Upper lobe of left lung (tissue), 6 donors: ENCODE data around the gene SCNN1G. TPM values are rescaled to one million over a fixed set of nuclear protein-coding genes. Genes with fewer than 3 reads are reported as not detected.

Experiments
- ATAC-seq, 2 donors: fragments of 200-7000 bp; cut with Tn5 transposase; one replicate each; pipeline ENCODE4 v1.9.1; 2022; ENCODE audit warnings: mild to moderate bottlenecking in 2 of 2, moderate library complexity in 2 of 2; ENCODE audit not compliant: low FRiP score in 2 of 2
- DNase-seq, 2 donors: peaks; one replicate each; pipeline ENCODE4 v3.0.0-alpha.2; 2019 to 2020
- H3K27ac ChIP-seq, 4 donors: fragments of 200-600 bp; sonication (generic); one replicate each; pipeline ENCODE4 v1.5.1; 2016 to 2019
- H3K27me3 ChIP-seq, 4 donors: fragments of 200-600 bp; sonication (generic); one replicate each; pipeline ENCODE4 v1.5.1; 2017 to 2019
- H3K36me3 ChIP-seq, 4 donors: fragments of 200-600 bp; sonication (generic); one replicate each; pipeline ENCODE4 v1.5.1; 2016 to 2019
- H3K4me1 ChIP-seq, 4 donors: fragments of 200-600 bp; sonication (generic); one replicate each; pipeline ENCODE4 v1.5.1; 2018 to 2019
- H3K4me3 ChIP-seq, 4 donors: fragments of 200-600 bp; sonication (generic); one replicate each; pipeline ENCODE4 v1.5.1; 2017 to 2019; ENCODE audit warnings: mild to moderate bottlenecking in 2 of 4, moderate library complexity in 1 of 4
- H3K9me3 ChIP-seq, 4 donors: fragments of 200-600 bp; sonication (generic); one replicate each; pipeline ENCODE4 v1.5.1; 2018 to 2019
- CTCF ChIP-seq, 6 experiments: fragments of 450-650 bp in 4 of 6; fragments of 200-600 bp in 2 of 6; sonication (generic) in 2 of 6; IDR thresholded peaks; one replicate each; pipeline ENCODE4 v1.5.1; 2016 to 2019; ENCODE audit warnings: antibody characterized with exemption in 6 of 6
- EP300 ChIP-seq, 4 donors: sonication (generic); formaldehyde crosslinking; IDR thresholded peaks; one replicate each; pipeline ENCODE4 v1.5.1; 2017; ENCODE audit warnings: antibody characterized with exemption in 4 of 4, control low read depth in 2 of 4
- POLR2A ChIP-seq, 4 donors: fragments of 450-650 bp; IDR thresholded peaks; one replicate each; pipeline ENCODE4 v1.5.1; 2016 to 2017; ENCODE audit warnings: antibody characterized with exemption in 4 of 4, mild to moderate bottlenecking in 2 of 4
- POLR2AphosphoS5 ChIP-seq, 2 donors: sonication (generic); formaldehyde crosslinking; IDR thresholded peaks; one replicate each; pipeline ENCODE4 v1.5.1; 2017; ENCODE audit warnings: antibody characterized with exemption in 2 of 2
- WGBS, 2 donors: methylation state at CpG; one replicate each; pipeline ENCODE4 v1.1.5; 2017 to 2018; 5-methylcytosine and 5-hydroxymethylcytosine counted together
- total RNA-seq, 6 donors: library from RNA; depleted of rRNA in 4 of 6; stranded (reverse); fragments of >200 nt in 4 of 6; gene quantifications; one replicate each; pipeline versions ENCODE4 v1.1.0 to v1.2.1, GENCODE V29; 2016 to 2021
- donor health status: DM: no; HTN: no; CAD: no; lungs with moderate emphysema.
- donor health status: DM: no; HTN: yes; CAD: no; lungs with severe emphysema.

Gene SCNN1G
- total RNA-seq, 6 donors from 2014 or later, result 10.8 to 16.8 (median 13.8) TPM

- Histone ChIP-seq H3K4me1 (peaks cover 4 to 22% (median 13%) of the 10 kb centered on the region in 4 donors), H3K36me3 (no peaks in the 10 kb centered on the region), H3K27me3 (no peaks in the 10 kb centered on the region), H3K4me3 (no peak overlapping the region), H3K9me3 (peaks cover 0 to 6% (median 0%) of the 10 kb centered on the region in 4 donors), H3K27ac (no peak overlapping the region)
- no peak for DNase-seq
- TF ChIP-seq POLR2A (IDR thresholded peaks at IDR 0.05), result no peak
- no peak for TF ChIP-seq POLR2AphosphoS5 (IDR thresholded peaks at IDR 0.05)
- no peak for TF ChIP-seq CTCF (IDR thresholded peaks at IDR 0.05)
- no peak for TF ChIP-seq EP300 (IDR thresholded peaks at IDR 0.05)
- 63 to 69% methylated on average over 5 of the region's 5 CpGs for WGBS, 2 donors
- ATAC-seq, result no peak
Measured at GRCh38 chr16:23137818-23138217, 44.7 kb upstream of the SCNN1G start.

GRCh38 chr16:23140107-23140506, 42.4 kb upstream of the SCNN1G start:
- DNase-seq, result no peak
- no peak for ATAC-seq
- WGBS, 2 donors, result 76 to 80% methylated on average over 2 of the region's 2 CpGs
- H3K9me3 ChIP-seq, result peaks cover 0 to 6% (median 0%) of the 10 kb centered on the region in 4 donors
- no peaks in the 10 kb centered on the region for H3K36me3 ChIP-seq
- no peaks in the 10 kb centered on the region for H3K27me3 ChIP-seq
- H3K27ac ChIP-seq, result no peak overlapping the region
- peaks cover 3 to 11% (median 6%) of the 10 kb centered on the region in 4 donors for H3K4me1 ChIP-seq
- TF ChIP-seq POLR2AphosphoS5 (IDR thresholded peaks at IDR 0.05) (no peak), EP300 (IDR thresholded peaks at IDR 0.05) (no peak), POLR2A (IDR thresholded peaks at IDR 0.05) (no peak), CTCF (IDR thresholded peaks at IDR 0.05) (no peak)
- no peak overlapping the region for H3K4me3 ChIP-seq

- H3K4me1 ChIP-seq, result peaks cover 8 to 17% (median 14%) of the 10 kb centered on the region in 4 donors
- DNase-seq (no peak), ATAC-seq (no peak)
- peaks cover 0 to 6% (median 0%) of the 10 kb centered on the region in 4 donors for H3K9me3 ChIP-seq
- H3K27ac ChIP-seq, result no peak overlapping the region
- no peaks in the 10 kb centered on the region for H3K27me3 ChIP-seq
- 84 to 95% methylated on average over 3 of the region's 3 CpGs for WGBS, 2 donors
- TF ChIP-seq POLR2AphosphoS5 (IDR thresholded peaks at IDR 0.05) (no peak), POLR2A (IDR thresholded peaks at IDR 0.05) (no peak), EP300 (IDR thresholded peaks at IDR 0.05) (no peak), CTCF (IDR thresholded peaks at IDR 0.05) (no peak)
- no peaks in the 10 kb centered on the region for H3K36me3 ChIP-seq
- no peak overlapping the region for H3K4me3 ChIP-seq
Measured at GRCh38 chr16:23141033-23141432, 41.5 kb upstream of the SCNN1G start.

- DNase-seq (no peak), ATAC-seq (no peak)
- Histone ChIP-seq H3K27me3 (no peaks in the 10 kb centered on the region), H3K4me1 (peaks cover 8 to 22% (median 16%) of the 10 kb centered on the region in 4 donors), H3K27ac (no peak overlapping the region), H3K36me3 (no peaks in the 10 kb centered on the region), H3K4me3 (no peak overlapping the region), H3K9me3 (peaks cover 0 to 6% (median 0%) of the 10 kb centered on the region in 4 donors)
- WGBS, 2 donors, result 94 to 98% methylated on average over 6 of the region's 6 CpGs
- TF ChIP-seq POLR2A (IDR thresholded peaks at IDR 0.05), result no peak
- TF ChIP-seq POLR2AphosphoS5 (IDR thresholded peaks at IDR 0.05), result no peak
- TF ChIP-seq EP300 (IDR thresholded peaks at IDR 0.05), result no peak
- TF ChIP-seq CTCF (IDR thresholded peaks at IDR 0.05), result no peak
Measured at GRCh38 chr16:23141500-23141899, 41.0 kb upstream of the SCNN1G start.
